ENCODE results near the gene EMX2.

Gene EMX2

GRCh38 chr10:117550599-117551329, 8.2 kb downstream of the EMX2 start:
- DNase-seq (ENCODE audit: low spot score): no peak
- no peak for TF ChIP-seq CTCF (IDR thresholded peaks at IDR 0.05; ENCODE audit: extremely low read depth, insufficient read depth, missing control alignments)
- in situ Hi-C loops (cut with MboI; ENCODE audit: low pct_unique_long_range_greater_than_20kb, low sequenced_read_pairs, unreplicated experiment): no loop called here

- TF ChIP-seq CTCF (IDR thresholded peaks at IDR 0.05; ENCODE audit: extremely low read depth, insufficient read depth, missing control alignments): no peak
- no peak for DNase-seq (ENCODE audit: low spot score)
- in situ Hi-C loops (cut with MboI; ENCODE audit: low pct_unique_long_range_greater_than_20kb, low sequenced_read_pairs, unreplicated experiment): no loop called here
These were observed 9.0 kb downstream of the EMX2 start for GRCh38 chr10:117551330-117552155.

- in situ Hi-C loops (cut with MboI; ENCODE audit: low pct_unique_long_range_greater_than_20kb, low sequenced_read_pairs, unreplicated experiment): no loop called here
- TF ChIP-seq CTCF (IDR thresholded peaks at IDR 0.05; ENCODE audit: extremely low read depth, insufficient read depth, missing control alignments): no peak
- DNase-seq (ENCODE audit: low spot score): no peak
These were observed 9.6 kb downstream of the EMX2 start for GRCh38 chr10:117552156-117552631.

GRCh38 chr10:117552701-117553141, 10.2 kb downstream of the EMX2 start:
- TF ChIP-seq CTCF (IDR thresholded peaks at IDR 0.05; ENCODE audit: extremely low read depth, insufficient read depth, missing control alignments): no peak
- in situ Hi-C loops (cut with MboI; ENCODE audit: low pct_unique_long_range_greater_than_20kb, low sequenced_read_pairs, unreplicated experiment): no loop called here
- no peak for DNase-seq (ENCODE audit: low spot score)

- in situ Hi-C loops (cut with MboI; ENCODE audit: low pct_unique_long_range_greater_than_20kb, low sequenced_read_pairs, unreplicated experiment): no loop called here
- DNase-seq (ENCODE audit: low spot score): no peak
These were observed 10.7 kb downstream of the EMX2 start for GRCh38 chr10:117553142-117553814.

More at GRCh38 chr10:117553142-117553814, 10.7 kb downstream of the EMX2 start:
- TF ChIP-seq CTCF (IDR thresholded peaks at IDR 0.05; ENCODE audit: extremely low read depth, insufficient read depth, missing control alignments): no peak

Measured in GM13977 (cell line).